Large intestine (tissue), 3 donors: ENCODE measurements around the gene TOLLIP. TPM values are rescaled to one million over a fixed set of nuclear protein-coding genes. Genes with fewer than 3 reads are reported as not detected.

Experiments used
- DNase-seq, 2 donors: peaks; one replicate each; pipeline versions ENCODE4 v3.0.0 to v3.0.0-alpha.2; 2013
- H3K27ac ChIP-seq: one replicate; pipeline ENCODE4 v1.5.1; 2013; ENCODE audit warnings: low read length
- H3K27me3 ChIP-seq: 2 replicates; pipeline ENCODE4 v1.6.1; 2013; ENCODE audit warnings: low read length; ENCODE audit not compliant: control insufficient read depth, insufficient read depth
- H3K36me3 ChIP-seq: 2 replicates; pipeline ENCODE4 v1.6.1; 2013; ENCODE audit warnings: low read length; ENCODE audit not compliant: control insufficient read depth, insufficient read depth
- H3K4me1 ChIP-seq: one replicate; pipeline ENCODE4 v1.6.1; 2013; ENCODE audit warnings: low read length; ENCODE audit not compliant: control insufficient read depth, insufficient read depth
- H3K4me3 ChIP-seq: one replicate; pipeline ENCODE4 v1.5.1; 2013; ENCODE audit warnings: low read length
- H3K9me3 ChIP-seq: one replicate; pipeline ENCODE4 v1.6.1; 2013; ENCODE audit warnings: mild to moderate bottlenecking, low read depth, low read length, moderate library complexity; ENCODE audit not compliant: control insufficient read depth
- WGBS: methylation state at CpG from one replicate; pipeline ENCODE4 v1.1.5; 2013; ENCODE audit warnings: low lambda C conversion rate; ENCODE audit not compliant: insufficient coverage; 5-methylcytosine and 5-hydroxymethylcytosine counted together
- polyA plus RNA-seq: library from polyadenylated mRNA; unstranded; fragments of 120-200 nt; gene quantifications from one replicate; pipeline ENCODE4 v1.2.1, GENCODE V29; 2013

Gene TOLLIP
- polyA plus RNA-seq, 1 donor = 48.3 TPM

DNA sequence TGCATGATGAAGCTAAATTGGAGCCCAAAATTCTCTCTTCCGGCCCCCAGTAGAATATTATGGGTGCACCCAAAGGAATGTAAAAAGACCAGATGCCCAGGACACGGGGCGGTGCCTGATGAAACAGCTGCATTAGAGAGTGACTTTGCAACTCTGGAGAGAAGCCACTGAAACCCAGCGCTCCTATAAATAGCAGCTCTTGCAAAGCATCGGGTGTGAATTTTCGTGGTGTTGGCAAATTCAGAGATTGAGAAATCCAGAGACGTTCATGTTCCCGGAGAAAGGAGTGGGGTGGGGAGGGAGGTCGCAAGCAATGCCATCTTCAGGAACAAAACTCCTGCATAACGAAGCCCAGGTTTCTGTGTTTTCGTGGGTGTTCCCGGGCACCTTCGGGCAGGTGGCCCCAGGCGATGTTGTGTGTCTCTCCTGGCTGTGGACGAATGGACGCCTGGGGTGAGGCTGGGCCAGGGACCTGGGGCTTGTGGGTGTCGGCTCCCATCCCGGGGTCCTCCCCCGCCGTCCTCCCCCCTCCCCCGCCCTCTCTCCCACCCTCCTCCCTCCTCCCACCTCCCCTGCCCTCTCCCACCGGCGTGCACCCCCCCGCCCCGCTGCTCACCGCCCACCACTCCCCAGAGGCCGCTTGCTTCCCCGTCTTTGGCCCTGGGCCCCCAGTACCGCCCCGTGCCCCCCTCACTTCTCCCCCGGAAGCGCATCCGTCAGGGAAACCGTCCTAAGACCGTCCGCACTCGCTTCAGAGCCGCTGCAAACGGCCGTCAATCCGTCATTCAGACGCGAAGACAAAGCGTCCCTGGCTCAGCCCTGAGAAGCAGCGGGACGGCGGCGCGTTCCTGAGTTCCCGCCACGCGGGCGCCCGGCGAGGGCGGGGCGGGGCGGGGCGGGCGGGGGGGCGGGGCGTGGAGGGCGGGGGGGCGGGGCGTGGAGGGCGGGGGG is 26.7 kb upstream of the TOLLIP start:
- WGBS = 6% methylated on average over 3 of the region's 66 CpGs
- DNase-seq = peak; percentile 27 to 46
- Histone ChIP-seq H3K4me1 (peaks cover 23% of the 10 kb centered on the region), H3K36me3 (no peaks in the 10 kb centered on the region), H3K4me3 (peak overlapping the region; percentile 30), H3K27me3 (peaks cover 9% of the 10 kb centered on the region), H3K27ac (no peak overlapping the region), H3K9me3 (peaks cover 11% of the 10 kb centered on the region)

GRCh38 chr11:1335264-1335810 is 25.9 kb upstream of the TOLLIP start:
- H3K27ac ChIP-seq = no peak overlapping the region
- peak overlapping the region; percentile 30 for H3K4me3 ChIP-seq
- DNase-seq = no peak
- no CpG with 5 or more reads among the region's 10 CpGs for WGBS
- peaks cover 9% of the 10 kb centered on the region for H3K27me3 ChIP-seq
- H3K4me1 ChIP-seq = peaks cover 23% of the 10 kb centered on the region
- H3K36me3 ChIP-seq = no peaks in the 10 kb centered on the region
- peaks cover 11% of the 10 kb centered on the region for H3K9me3 ChIP-seq

- Histone ChIP-seq H3K27ac (no peak overlapping the region), H3K27me3 (peaks cover 9% of the 10 kb centered on the region), H3K4me3 (no peak overlapping the region), H3K9me3 (peaks cover 11% of the 10 kb centered on the region), H3K4me1 (peaks cover 23% of the 10 kb centered on the region), H3K36me3 (no peaks in the 10 kb centered on the region)
- WGBS = 100% methylated on average over 1 of the region's 10 CpGs
- no peak for DNase-seq
Observed at GRCh38 chr11:1333860-1334259, 24.4 kb upstream of the TOLLIP start.

DNA sequence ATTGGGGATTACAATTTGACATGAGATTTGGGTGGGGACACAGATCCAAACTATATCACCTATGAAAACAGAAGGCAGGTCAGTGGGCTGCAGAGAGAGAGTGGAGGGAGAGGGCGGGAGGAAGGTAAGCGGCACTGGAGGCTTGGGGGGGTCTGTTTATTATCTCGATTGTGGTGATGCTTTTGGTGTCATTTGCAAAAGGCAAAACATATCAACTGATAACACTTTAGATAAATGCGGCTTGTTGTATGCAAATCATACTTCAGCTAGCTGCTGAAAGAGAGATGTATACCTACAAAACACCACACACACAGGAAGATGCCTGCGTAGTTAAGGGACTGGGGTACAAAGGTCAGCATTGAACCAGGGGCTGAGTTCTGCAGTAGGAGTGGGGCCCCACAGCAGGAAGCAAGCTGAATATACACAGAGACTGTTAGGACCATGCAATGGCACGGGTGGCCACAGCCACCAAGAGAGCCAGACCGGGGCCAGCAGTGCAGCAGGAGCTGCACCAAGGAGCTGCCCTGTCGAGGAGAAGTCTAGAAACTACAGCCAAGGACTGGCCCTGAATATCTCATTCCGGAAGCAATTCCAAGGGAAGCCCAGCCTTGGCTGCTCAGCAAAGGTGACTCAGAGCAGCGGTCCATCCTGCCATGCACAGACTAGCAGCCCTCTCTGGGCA is 23.8 kb upstream of the TOLLIP start:
- H3K4me1 ChIP-seq = peaks cover 23% of the 10 kb centered on the region
- H3K36me3 ChIP-seq = no peaks in the 10 kb centered on the region
- peak in 1 of 2 donors; percentile 65 for DNase-seq
- peaks cover 10% of the 10 kb centered on the region for H3K9me3 ChIP-seq
- H3K27ac ChIP-seq = no peak overlapping the region
- WGBS = no CpG with 5 or more reads among the region's 10 CpGs
- no peak overlapping the region for H3K4me3 ChIP-seq
- H3K27me3 ChIP-seq = peaks cover 9% of the 10 kb centered on the region

GRCh38 chr11:1330473-1330872 is 21.0 kb upstream of the TOLLIP start:
- H3K4me3 ChIP-seq = no peak overlapping the region
- WGBS = no CpG with 5 or more reads among the region's 6 CpGs
- DNase-seq = no peak

GRCh38 chr11:1327064-1327460 is 17.6 kb upstream of the TOLLIP start:
- no CpG with 5 or more reads among the region's 4 CpGs for WGBS
- Histone ChIP-seq H3K9me3 (peaks cover 4% of the 10 kb centered on the region), H3K27me3 (peaks cover 3% of the 10 kb centered on the region), H3K4me1 (no peaks in the 10 kb centered on the region), H3K4me3 (no peak overlapping the region), H3K36me3 (no peaks in the 10 kb centered on the region), H3K27ac (no peak overlapping the region)
- DNase-seq = no peak

More at GRCh38 chr11:1330473-1330872, 21.0 kb upstream of the TOLLIP start:
- Histone ChIP-seq H3K9me3 (peaks cover 4% of the 10 kb centered on the region), H3K4me1 (peaks cover 16% of the 10 kb centered on the region), H3K27me3 (peaks cover 3% of the 10 kb centered on the region), H3K27ac (no peak overlapping the region), H3K36me3 (no peaks in the 10 kb centered on the region)

GRCh38 chr11:1326435-1327063 is 17.1 kb upstream of the TOLLIP start:
- Histone ChIP-seq H3K9me3 (peaks cover 4% of the 10 kb centered on the region), H3K4me3 (no peak overlapping the region)
- no peak for DNase-seq

DNA sequence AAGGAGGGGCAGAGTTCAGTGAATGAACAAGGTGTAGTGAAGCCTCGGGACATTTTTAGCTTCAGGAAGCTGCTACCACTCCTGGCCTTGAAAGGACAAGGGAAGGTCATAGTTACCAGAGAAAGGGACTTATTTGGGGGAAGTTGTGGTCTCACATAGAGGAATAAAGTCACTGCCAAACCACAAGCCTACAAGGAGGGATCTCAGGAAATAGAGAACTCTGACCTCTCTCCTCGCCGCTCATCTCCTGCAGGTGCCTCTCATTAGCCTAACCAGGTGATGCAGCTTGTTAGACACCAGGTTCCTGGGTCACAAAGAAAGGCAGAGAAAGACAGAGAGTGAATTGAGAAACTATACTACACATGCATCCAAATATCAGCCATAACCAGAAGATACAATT is 14.3 kb upstream of the TOLLIP start:
- Histone ChIP-seq H3K27me3 (peaks cover 3% of the 10 kb centered on the region), H3K27ac (no peak overlapping the region), H3K4me3 (no peak overlapping the region), H3K9me3 (peaks cover 4% of the 10 kb centered on the region), H3K36me3 (no peaks in the 10 kb centered on the region), H3K4me1 (no peaks in the 10 kb centered on the region)
- DNase-seq = no peak
- WGBS = 83% methylated on average over 1 of the region's 3 CpGs

More at GRCh38 chr11:1326435-1327063, 17.1 kb upstream of the TOLLIP start:
- Histone ChIP-seq H3K27ac (no peak overlapping the region), H3K27me3 (peaks cover 3% of the 10 kb centered on the region), H3K36me3 (no peaks in the 10 kb centered on the region), H3K4me1 (no peaks in the 10 kb centered on the region)
- WGBS = 75% methylated on average over 1 of the region's 11 CpGs

DNA sequence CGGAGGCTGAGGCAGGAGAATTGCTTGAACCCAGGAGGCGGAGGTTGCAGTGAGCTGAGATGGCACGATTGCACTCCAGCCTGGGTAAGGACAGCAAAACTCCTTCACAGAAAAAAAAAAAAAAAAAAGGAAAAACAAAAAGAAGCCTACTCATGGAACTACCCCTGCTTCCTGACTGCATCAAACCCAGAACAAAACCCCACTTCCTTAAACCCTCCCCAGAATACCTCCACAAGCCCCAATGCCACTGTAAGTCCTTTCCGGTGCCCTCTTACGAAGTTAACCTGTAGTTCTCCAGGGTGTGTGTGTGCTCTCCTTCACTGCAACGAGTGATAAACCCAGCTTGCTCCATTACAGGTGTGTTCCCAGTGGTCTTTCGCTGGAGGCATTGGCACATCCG is 8.6 kb upstream of the TOLLIP start:
- WGBS = no CpG with 5 or more reads among the region's 8 CpGs
- Histone ChIP-seq H3K27me3 (no peaks in the 10 kb centered on the region), H3K36me3 (no peaks in the 10 kb centered on the region), H3K4me3 (no peak overlapping the region), H3K4me1 (no peaks in the 10 kb centered on the region), H3K9me3 (no peaks in the 10 kb centered on the region), H3K27ac (no peak overlapping the region)
- no peak for DNase-seq

GRCh38 chr11:1317432-1317831 is 8.0 kb upstream of the TOLLIP start:
- Histone ChIP-seq H3K27ac (no peak overlapping the region), H3K9me3 (no peaks in the 10 kb centered on the region), H3K36me3 (no peaks in the 10 kb centered on the region), H3K27me3 (no peaks in the 10 kb centered on the region), H3K4me1 (no peaks in the 10 kb centered on the region), H3K4me3 (no peak overlapping the region)
- WGBS = no CpG with 5 or more reads among the region's 10 CpGs
- no peak for DNase-seq
